GM11168 (cell line): ENCODE measurements around the gene PLCB4.
"Not testable (repeated sequence)": the region's sequence is repeated elsewhere in the genome, so short reads cannot be mapped to it uniquely, and the experiment has no call there.

Experiments
- in situ Hi-C: fragments of 300-500 bp; cut with MboI; formaldehyde crosslinking; loops from one replicate; pipeline ENCODE4 v1.12.0; 2022; ENCODE audit warnings: low sequenced_read_pairs; ENCODE audit not compliant: unreplicated experiment

PLCB4 gene

DNA sequence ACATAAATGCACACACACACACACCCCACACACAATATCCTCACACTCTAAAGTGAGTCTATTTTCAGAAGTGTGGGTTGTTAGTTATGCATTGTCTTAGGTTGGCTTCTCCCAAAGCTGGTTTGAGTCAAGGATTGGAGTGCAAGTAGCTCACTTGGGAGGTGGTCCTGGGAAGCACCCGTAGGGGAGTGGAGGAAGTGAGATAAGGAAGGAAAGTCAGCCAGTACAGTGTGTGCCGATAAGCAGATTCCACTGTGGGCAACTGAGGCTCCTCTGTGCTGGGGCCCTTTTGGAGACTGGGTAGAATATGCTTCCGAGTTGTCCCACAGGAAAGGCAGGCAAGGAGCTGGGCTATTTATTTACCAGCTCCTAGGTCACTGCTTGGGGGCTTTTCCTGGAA, 67.2 kb downstream of the PLCB4 start:
- in situ Hi-C loops = no loop called here

DNA sequence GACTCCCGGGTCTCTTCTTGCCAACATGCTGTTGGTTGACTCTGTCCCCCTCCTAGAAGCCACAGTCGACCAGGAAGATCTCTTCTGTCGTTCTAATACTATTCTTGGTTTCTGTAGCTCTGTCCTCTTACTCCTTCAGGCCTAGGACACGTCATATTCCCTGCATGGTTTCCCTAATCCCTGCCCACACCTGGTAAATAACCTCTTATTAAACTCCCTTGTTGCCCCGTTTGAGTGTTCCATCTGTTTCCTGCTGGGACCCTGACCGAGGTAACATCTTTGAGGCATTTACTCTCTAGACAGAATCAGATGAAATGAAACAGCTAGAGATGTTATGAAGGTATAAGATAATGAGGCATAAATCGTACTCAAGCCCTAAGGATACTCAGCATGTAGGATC, 68.1 kb downstream of the PLCB4 start:
- in situ Hi-C loops = no loop called here

DNA sequence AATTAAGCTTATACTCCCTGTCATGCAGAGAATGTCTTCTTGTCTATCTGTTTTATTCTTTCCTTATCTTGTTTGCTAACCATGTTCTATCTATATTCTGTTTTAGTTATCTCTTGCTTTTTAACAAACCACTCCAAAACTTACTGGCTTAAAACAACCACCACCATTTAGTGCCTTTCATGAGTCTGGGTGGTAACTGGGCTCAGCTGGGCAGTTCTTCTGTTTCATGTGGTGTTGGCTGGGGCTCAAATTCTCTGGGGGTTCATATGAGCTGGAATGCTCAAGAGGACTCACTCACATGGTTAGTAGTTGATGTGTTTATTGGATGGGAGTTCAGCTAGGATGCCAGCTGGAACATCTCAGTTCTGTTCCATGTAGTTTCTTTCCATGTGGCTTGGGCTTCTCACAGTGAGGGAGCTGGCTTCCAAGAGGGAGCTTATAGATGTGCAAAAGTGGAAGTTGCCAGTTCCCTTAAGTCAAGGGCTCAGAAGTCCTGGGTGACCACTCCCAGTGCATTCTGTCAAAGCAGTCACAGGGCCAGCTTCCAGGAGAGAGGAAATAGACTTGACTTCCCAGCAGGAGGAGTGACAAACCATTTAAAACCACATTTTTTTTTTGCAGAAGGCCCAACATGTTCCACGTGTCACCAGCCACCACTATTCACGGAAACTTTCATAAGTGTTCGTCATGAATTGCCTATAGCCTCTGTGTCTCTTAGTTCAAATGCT, 70.4 kb downstream of the PLCB4 start:
- in situ Hi-C loops = no loop called here

DNA sequence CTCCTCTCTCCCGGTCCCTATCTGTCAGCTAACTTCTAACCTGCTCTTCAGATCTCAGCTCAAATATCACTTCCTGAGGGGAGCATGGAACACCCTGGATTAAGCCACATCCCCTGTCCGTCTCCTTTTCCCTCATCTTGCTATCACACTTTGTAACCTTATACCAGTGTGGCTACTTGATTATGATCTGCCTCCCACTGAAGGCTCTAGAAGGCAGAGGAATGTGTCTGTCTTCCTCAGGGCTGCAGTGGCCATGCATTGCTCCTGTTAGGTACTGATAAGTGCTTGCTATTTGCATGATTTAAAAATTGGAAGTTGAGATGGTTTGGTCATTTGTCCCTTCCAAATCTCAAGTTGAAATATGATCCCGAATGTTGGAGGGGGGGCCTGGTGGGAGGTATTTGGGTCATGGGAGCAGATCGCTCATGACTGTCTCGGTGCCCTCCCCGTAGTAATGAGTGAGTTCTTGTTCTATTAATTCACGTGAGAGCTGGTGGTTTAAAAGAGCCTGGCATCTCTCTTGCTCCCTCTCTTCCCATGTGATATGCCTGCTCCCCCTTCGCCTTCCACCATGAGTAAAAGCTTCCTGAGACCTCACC, 71.4 kb downstream of the PLCB4 start:
- in situ Hi-C loops = no loop called here

DNA sequence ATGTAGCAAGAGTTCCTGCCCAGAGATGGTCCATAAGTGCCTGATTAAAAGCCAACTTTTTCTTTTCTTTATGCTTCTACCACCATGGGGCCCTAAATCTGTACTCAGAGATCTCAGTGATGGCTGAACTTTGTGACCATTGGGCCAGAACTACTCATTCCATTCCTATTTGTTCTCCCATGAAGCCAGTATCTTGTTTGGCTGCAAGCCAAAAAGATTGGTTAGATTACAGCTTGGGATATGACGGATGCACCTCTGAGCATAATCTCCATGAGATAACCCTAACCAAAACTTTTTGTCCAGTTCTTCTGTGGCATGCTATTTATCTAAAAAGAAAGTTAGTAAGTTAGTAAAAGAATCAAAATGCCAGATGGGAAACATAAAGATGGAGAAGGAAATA, 72.2 kb downstream of the PLCB4 start:
- in situ Hi-C loops = no loop called here

DNA sequence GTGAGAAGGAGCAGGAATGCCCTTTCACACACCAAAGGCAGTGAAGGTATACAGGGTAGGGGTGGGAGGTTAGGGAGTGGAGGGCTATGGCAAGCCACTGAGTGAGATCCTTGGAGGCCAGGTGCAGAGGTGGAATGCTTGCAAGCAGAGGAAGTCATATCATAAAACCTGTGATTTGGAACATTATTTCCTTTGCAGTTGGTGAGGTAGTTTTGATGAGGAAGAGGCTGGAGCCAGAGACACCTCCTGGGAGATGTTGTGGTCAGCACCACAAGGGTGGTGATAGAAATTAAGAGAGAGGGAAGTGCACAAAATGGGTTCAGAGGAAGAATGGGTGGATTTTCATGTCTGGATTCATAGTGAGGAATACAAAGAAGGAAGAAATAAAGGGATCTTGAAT, 73.0 kb downstream of the PLCB4 start:
- in situ Hi-C loops = no loop called here

DNA sequence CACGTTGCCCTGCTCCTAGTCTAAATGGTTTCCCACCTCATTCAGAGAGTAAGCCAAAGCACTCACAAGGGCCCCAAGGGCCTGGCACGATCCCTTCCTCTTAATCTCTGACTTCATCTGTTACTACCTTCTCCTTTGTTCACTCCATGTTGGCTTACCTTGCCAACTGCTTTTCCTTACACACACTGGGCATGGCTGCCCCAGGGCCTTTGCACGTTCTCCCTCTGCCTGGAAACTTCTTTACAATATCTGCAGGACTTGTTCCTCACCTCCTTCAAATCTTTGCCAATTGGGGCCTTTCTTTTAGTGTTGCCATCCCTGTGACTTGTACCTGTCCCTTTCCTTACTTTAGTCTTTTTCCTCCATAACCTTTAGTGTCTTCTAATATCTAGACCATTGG, 73.9 kb downstream of the PLCB4 start:
- in situ Hi-C loops = no loop called here

DNA sequence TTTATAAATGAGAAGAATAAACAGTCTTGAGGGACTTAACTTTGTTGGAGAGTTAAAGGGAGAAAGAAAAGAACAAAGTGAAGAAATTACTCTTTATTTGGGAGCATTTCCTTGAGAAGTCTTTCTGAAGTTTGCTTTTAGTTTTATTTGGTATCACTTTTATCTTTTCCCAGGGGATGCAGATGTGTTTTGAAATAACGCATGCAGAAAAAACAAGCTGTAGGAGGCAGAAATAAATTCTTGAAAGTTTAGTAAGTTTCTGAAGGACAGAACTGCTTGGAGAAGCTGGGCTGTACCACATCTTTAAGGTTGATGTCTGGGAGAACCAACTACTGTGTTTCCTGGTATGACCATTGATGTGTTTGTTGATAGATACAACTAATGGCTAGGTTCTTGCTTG, 75.0 kb downstream of the PLCB4 start:
- in situ Hi-C loops = no loop called here

DNA sequence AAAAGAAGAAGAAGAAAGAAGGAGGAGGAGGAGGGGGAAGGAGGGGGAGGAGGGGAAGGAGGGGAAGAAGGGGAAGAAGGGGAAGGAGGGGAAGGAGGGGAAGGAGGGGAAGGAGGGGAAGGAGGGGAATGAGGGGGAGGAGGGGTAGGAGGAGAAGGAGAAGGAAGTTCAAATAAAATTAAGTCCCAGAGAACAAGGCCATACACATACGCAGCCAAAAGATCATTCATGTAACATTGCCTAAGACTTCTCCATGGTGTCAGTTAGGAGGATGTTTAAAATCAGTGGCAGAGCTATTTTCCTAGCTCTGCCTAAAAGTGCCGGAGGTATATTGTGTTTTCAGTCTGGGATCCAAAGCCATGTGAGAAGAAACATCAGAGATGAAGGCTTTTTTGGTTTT, 75.8 kb downstream of the PLCB4 start:
- in situ Hi-C loops = no loop called here

DNA sequence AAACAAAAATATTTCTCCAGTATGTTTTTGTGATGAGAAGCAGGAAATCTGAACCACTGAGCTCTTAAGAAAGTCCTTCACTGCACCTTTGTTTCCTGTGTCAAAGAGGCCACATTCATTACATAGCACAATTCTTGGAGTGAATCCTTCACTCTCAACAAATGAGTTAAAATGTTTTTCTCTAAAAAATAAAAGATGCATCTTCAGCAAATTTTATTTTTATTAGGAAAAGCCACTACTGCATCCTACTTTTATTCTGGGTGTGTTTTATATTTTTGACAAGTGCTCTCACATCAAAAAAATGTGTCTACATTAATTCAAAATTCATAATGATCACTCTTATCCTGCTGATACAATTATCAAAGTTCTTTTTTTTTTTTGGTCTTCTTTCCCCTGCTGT, 76.3 kb downstream of the PLCB4 start:
- in situ Hi-C loops = no loop called here

DNA sequence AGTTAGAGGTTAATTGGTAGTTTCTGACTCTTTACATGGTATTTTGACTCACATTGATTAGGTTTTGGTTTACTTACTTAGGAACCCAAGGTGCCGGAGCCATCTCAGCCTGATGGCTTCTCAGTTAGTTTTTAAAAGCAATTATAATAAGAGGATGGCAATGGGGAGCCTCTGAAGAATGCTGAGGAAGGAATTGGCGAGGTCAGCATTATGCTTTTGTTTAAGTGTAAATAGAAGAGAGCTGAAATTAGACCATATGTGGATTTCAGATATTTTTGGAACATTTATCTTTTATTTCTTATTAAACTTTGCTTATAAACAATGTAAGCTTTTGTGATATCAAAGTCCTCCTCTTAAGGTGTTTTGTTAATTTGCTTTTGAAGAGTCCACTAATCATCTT, 77.8 kb downstream of the PLCB4 start:
- in situ Hi-C loops = no loop called here

DNA sequence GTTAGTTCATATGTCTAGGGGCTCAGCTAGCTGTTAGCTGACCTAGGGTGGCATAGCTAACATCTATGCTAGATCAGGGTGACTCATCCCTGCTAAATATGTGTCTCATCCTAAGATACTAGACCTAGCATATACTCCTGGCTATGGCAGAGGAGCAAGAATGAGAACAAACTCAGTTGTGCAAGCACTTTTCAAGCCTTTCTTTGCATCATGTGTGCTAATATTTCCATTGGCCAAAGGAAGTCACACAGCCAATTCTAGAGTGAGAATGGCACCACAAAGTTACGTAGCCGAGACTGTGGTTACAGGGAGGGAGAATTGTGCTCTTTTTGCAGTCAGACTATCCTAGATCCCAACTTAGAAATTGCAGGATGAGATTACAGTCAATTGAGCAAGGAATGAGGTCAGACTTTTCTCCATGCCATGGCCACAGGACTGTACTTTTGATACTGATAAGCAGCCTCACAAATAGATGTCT, 78.7 kb downstream of the PLCB4 start:
- in situ Hi-C loops = no loop called here

DNA sequence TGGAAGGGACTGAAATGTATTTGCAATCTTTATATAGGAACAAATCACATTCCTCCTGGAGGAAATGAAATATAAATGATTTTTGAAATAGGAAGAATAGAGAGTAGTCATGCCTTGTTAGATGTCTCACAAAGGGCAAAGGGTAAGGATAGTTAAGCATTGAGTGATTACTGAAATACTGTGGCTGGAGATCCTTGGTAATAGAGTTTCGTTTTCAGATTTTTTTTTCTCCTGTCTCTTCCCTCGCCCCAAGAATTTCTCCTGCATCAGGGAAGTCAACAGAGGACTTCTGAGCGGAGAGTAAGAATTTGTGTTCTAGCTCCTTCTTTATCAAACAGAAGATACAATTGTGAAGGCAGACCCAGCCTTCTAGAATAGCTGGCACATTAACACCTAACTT, 79.4 kb downstream of the PLCB4 start:
- in situ Hi-C loops = no loop called here

DNA sequence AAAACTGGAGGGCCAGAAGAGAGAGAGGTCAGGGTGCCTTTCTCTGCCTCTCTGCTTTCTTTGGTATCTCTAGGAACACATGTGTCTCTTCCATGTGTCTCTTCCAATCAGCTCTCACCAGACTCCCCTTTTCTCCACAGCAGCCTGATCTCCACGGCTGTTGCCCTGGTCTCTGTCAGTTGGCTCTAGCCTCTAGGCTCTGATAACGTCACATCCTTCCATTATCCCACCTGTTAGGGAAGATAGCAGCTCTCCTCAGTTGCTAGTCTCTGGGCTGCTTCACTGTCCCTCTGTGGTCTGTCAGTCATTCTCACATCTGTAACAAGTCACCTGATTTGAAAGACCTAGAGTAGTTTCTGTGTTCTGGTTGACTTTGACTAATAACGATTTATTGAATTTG, 80.2 kb downstream of the PLCB4 start:
- in situ Hi-C loops = no loop called here

DNA sequence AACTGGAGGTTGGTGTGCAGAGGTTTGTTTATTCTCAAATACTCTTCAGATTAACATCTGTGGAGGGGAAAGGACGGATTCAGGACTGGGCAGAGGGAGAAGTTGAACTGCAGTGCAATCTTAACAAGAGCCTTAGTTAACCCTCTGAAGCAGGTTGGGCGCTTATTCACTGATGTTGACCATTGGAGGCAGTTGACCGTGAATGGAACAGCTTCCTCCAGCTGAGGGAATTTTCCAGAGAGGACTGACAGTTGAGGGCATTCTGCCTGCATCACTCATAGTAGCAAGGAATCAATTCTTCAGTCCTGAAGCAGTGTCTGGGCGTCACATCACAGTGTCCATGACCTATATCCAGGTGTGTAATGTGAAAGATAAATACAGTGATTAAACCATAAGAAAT, 80.9 kb downstream of the PLCB4 start:
- in situ Hi-C loops = no loop called here

DNA sequence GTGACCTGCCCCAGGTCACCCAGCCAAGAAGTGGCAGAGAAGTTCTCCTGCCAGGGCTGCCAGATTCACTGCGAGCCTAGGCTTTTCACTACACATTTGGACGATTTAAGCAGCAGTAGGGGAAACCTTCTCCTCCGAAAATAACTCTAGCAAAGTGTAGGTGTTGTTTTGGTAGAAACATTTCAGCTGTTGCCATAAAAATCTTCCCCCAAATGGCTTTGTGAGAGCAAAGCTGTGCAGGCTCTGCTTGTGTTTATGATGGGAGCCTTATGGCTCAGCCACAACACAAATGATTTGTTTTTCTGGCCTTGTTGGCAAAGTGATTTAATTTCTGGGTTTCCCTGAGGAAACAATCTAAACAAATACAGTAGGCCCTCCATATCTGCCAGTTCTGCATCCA, 81.8 kb downstream of the PLCB4 start:
- in situ Hi-C loops = no loop called here

DNA sequence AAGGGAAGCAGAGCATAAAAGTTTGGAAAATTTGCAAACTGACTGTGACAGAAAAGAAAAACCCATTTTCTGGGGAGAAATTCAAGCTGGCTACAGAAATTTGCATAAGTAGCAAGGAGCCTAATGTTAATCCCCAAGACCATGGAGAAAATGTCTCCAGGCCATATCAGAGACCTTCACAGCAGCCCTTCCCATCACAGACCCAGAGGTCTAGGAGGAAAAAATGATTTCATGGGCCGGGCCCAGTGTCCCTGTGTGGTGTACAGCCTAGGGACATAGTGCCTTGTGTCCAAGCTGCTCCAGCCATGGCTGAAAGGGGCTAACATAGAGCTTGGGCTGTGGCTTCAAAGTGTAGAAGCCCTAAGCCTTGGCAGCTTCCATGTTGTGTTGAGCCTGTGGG, 83.3 kb downstream of the PLCB4 start:
- in situ Hi-C loops = not testable (repeated sequence)

DNA sequence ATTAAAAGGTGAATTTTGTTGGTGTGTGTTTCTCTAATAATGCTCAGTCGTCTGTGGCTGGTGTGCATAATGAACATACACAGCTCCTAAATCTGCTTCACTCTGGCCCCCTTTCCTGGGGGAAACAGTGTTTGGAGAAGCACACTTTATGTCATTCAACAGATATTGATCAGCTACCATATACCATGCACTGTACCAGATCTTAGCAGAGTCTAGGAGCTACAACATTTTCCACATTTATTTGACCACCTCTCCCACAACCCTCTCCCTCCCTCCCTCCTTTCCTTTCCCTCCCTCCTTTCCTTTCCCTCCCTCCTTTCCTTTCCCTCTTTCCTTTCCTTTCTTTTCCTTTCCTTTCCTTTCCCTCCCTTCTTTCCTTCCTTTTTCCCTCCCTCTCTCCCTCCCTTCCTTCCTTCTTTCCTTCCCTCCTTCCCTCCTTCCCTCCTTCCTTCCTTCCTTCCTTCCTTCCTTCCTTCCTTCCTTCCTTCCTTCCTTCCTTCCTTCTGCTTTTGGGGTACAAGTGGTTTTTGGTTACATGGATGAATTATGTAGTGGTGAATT, 85.7 kb downstream of the PLCB4 start:
- in situ Hi-C loops = no loop called here

DNA sequence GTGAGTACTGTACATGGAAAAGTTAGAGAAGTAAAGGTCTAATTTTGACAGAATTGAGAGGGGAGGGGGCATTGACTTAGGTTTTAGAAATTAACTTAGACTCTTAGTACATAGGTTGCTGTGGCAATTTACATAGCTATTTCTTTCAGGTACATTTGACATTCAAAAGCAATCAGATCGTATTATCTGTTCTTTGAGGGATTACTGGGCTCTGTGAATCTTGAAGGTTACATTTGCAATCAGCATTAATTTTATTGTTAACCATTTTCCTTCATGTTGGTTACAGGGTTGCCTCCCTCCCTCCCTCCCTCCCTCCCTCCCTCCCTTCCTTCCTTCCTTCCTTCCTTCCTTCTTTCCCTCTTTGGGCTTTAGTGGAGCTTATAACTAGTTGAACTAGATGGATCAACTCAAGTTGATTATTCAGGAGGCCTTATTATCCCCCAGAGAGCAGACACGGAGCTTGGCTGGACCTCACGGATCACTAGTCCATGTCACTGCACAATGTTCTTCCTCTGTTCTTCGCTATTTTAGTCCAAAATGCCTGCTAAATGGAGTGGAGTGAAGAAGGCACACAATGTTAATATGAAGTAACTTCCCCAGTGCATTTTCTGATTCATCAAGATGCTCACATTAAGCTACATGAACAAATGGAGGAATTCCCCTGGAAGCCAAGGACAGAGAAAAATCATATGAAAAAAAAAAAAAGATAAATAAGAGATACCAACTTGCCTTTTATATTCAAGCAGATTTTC, 87.8 kb downstream of the PLCB4 start:
- in situ Hi-C loops = no loop called here

DNA sequence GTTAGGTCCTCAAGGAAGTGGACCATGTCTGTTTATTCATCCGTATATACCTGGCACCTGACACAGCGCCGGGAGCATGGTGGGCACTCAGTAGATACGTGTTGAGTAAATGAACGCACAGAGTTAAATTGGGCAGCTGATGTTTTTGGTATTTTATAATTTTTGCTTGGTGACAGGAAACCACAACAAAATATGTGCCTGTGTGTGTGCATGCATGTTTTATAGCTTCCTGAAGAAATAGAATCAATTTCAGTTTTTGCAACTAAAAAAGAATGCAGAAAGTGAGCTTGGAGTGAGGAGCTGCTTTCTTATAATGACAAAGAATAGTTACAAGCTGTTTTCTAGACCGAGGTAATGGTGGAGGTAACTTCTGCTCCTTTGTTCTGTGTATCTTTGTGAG, 91.4 kb downstream of the PLCB4 start:
- in situ Hi-C loops = no loop called here

DNA sequence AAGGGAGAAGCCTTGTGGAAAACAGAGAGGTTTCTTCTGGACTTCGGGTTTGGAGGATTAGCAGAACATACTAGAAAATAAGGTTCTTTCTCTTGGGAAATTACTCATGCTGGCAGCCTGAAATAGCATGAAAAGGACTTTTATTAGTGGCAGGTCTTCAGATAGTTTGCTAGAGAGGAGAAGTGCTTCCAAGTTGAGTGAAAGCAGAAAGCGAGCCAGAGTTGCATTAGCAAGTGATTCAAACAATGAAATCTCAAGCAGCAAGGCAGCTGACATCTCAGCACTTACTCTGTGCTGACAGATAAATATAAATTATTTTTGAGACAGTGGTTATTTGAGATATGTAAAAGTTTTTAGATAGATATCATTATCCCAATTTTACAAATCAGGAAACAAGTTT, 91.9 kb downstream of the PLCB4 start:
- in situ Hi-C loops = no loop called here
